GM06990 (cell line): ENCODE data around the gene RGS2.

Experiments used
- DNase-seq: peaks from one replicate; pipeline ENCODE4 v3.0.0-alpha.2; 2011; ENCODE audit not compliant: insufficient read length; ENCODE audit errors: extremely low read depth
- H3K27me3 ChIP-seq: replicated peaks from 2 replicates; pipeline ENCODE4 v1.6.0; 2011; ENCODE audit warnings: low read length; ENCODE audit not compliant: control insufficient read depth, insufficient read depth
- H3K36me3 ChIP-seq: 2 replicates; pipeline ENCODE4 v1.5.1; 2011; ENCODE audit warnings: low read length; ENCODE audit not compliant: control insufficient read depth, insufficient read depth
- H3K4me3 ChIP-seq: replicated peaks from 2 replicates; pipeline ENCODE4 v1.5.1; 2011; ENCODE audit warnings: low read depth, mild to moderate bottlenecking, control low read depth, low read length
- TF ChIP-seq, protein P1 (sequence below): IDR thresholded peaks from 2 replicates; pipeline ENCODE4 v1.5.1; 2011; ENCODE audit warnings: low read length, control low read depth, mild to moderate bottlenecking, inconsistent platforms; ENCODE audit not compliant: insufficient read depth, poor library complexity, severe bottlenecking

The RGS2 gene

GRCh38 chr1:192860478-192861185 is 51.8 kb downstream of the RGS2 start:
- no peak for DNase-seq
- TF ChIP-seq, protein P1, sequence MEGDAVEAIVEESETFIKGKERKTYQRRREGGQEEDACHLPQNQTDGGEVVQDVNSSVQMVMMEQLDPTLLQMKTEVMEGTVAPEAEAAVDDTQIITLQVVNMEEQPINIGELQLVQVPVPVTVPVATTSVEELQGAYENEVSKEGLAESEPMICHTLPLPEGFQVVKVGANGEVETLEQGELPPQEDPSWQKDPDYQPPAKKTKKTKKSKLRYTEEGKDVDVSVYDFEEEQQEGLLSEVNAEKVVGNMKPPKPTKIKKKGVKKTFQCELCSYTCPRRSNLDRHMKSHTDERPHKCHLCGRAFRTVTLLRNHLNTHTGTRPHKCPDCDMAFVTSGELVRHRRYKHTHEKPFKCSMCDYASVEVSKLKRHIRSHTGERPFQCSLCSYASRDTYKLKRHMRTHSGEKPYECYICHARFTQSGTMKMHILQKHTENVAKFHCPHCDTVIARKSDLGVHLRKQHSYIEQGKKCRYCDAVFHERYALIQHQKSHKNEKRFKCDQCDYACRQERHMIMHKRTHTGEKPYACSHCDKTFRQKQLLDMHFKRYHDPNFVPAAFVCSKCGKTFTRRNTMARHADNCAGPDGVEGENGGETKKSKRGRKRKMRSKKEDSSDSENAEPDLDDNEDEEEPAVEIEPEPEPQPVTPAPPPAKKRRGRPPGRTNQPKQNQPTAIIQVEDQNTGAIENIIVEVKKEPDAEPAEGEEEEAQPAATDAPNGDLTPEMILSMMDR = no peak
- Histone ChIP-seq H3K36me3 (no peaks in the 10 kb centered on the region), H3K4me3 (no peak overlapping the region), H3K27me3 (no peaks in the 10 kb centered on the region)

- H3K36me3 ChIP-seq = no peaks in the 10 kb centered on the region
- DNase-seq = no peak
- no peaks in the 10 kb centered on the region for H3K27me3 ChIP-seq
- H3K4me3 ChIP-seq = no peak overlapping the region
- TF ChIP-seq, protein P1 = no peak
These were observed 53.0 kb downstream of the RGS2 start for GRCh38 chr1:192861860-192862259.
